ENCODE measurements around the gene DTNA. TPM values are rescaled to one million over a fixed set of nuclear protein-coding genes. Genes with fewer than 3 reads are reported as not detected.

DTNA gene
- total RNA-seq, 4 donors from 2014 or later: 22.7 to 60.5 (median 43.7) TPM

DNA sequence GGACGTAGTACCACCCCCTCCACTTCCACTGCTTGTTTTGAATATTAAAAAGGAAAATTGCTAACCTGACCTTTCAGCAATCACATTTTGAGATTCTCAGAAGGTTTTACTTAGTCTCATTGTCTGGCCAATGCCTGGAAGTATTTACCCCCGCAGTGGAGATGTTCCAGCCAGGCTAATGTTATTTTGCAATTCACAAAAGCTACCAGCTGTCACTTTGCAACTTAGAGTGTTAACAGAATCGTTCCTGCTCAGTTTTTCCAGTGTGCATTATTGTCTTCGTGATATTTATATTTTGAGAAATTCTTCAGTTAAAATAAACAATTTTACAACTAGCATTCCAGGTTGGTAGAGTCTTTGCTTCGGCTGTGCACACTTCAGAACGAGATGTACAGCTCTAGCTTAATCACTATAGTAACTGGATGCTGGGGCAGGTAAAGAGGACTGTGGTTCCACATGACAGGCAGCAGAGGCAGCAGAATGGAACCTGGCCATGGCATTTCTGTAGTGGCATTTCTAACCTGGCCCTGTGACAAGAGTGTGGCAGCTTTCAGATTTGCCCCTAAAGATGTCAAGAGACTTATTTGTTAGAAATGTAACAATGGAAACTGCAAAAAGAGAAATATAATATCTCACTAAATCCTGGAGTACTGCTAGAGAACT, 85.1 kb downstream of the DTNA start:
- DNase-seq (ENCODE audit: low spot score): no peak
- ATAC-seq (ENCODE audit: low FRiP score): no peak
- TF ChIP-seq, protein P1, sequence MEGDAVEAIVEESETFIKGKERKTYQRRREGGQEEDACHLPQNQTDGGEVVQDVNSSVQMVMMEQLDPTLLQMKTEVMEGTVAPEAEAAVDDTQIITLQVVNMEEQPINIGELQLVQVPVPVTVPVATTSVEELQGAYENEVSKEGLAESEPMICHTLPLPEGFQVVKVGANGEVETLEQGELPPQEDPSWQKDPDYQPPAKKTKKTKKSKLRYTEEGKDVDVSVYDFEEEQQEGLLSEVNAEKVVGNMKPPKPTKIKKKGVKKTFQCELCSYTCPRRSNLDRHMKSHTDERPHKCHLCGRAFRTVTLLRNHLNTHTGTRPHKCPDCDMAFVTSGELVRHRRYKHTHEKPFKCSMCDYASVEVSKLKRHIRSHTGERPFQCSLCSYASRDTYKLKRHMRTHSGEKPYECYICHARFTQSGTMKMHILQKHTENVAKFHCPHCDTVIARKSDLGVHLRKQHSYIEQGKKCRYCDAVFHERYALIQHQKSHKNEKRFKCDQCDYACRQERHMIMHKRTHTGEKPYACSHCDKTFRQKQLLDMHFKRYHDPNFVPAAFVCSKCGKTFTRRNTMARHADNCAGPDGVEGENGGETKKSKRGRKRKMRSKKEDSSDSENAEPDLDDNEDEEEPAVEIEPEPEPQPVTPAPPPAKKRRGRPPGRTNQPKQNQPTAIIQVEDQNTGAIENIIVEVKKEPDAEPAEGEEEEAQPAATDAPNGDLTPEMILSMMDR (IDR thresholded peaks at IDR 0.05): no peak

DNA sequence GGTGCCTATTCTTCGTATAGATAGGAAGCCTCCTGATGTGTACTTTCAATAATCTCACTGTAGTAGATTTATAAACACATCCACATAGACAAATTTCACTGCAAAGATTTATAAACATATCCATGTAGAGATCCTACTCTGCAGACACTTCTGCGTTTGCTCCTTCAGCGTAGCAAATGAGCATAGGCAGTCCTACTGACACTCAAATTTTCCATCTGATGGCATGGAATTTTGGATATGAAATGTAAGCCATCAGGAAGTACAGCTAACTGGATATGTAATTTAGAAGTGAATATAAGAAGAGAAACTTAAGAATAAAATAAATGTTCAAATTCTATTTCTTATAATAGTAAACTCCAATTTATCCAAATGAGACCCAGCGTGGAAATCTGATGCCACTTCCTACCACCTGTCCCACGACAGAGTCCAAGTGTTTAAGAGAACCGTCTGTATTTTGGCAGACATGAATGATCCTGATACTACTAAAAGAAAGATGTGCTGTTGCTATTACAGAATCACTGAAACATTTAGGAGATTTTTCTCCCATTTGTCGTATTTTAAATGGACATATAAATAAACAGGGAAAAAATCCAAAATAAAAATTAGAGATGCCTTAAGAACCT, 86.0 kb downstream of the DTNA start:
- no peak for ATAC-seq (ENCODE audit: low FRiP score)

DNA sequence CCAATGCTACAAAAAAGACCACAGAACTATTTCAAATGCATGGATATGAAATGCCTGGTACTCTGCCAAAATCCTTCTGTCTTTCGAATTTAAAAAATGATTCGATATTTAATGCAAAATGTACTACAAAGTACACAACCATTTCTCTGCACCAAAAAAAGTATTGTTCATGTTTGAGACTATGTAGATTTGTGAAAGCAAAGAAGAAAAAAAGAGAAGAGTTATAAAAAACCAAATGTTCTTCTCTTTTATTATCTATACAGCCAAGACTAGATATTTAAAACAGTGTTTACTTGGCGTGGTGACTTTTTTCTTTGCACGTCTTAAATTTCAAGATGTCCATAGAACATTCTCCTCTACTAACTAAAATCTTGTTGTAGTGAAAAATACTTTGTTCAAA, 89.2 kb downstream of the DTNA start:
- DNase-seq (ENCODE audit: low spot score) (no peak), ATAC-seq (ENCODE audit: low FRiP score) (no peak)
- TF ChIP-seq, protein P1 (IDR thresholded peaks at IDR 0.05): no peak

More for the DNA sequence above, 86.0 kb downstream of the DTNA start:
- DNase-seq (ENCODE audit: low spot score): no peak
- TF ChIP-seq, protein P1 (IDR thresholded peaks at IDR 0.05): no peak

DNA sequence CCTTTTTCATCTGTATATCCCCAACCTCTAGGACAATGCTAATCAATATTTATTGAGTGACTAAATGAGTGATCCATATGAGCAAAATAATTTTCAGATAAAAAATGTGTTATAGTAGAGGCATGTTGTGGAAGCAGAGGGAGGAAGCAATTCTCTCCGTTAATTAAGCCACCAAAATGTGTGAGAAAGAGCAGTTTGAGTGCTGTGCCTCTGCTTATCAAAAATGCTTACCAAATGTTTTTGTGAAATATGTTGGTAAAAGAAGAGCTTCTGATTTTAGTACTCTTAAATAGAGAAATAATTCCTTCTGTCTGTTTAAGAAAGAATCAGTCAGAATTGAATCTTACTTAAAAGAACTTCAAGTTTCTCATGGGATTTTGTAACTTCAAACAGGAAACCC, 90.3 kb downstream of the DTNA start:
- TF ChIP-seq, protein P1 (IDR thresholded peaks at IDR 0.05): no peak
- DNase-seq (ENCODE audit: low spot score) (no peak), ATAC-seq (ENCODE audit: low FRiP score) (no peak)

DNA sequence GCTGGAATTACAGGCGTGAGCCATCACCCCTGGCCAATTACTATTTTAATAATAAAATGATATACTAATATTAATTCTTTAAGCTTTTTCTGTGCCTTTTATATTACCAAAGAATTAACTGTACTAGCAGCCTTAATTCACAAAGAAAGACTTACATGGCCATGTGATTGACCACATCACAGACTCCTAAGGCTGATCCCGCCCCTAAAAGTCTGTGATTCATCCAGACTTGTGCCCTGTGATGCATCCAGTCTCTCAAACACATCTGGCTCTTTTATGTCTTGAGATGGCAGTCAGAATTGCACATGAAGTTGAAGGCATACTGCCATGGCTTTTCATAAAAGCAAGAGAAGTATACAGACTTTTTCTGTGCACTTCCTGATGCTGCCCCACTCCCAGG, 91.7 kb downstream of the DTNA start:
- DNase-seq (ENCODE audit: low spot score) (no peak), ATAC-seq (ENCODE audit: low FRiP score) (no peak)
- TF ChIP-seq, protein P1 (IDR thresholded peaks at IDR 0.05): no peak

DNA sequence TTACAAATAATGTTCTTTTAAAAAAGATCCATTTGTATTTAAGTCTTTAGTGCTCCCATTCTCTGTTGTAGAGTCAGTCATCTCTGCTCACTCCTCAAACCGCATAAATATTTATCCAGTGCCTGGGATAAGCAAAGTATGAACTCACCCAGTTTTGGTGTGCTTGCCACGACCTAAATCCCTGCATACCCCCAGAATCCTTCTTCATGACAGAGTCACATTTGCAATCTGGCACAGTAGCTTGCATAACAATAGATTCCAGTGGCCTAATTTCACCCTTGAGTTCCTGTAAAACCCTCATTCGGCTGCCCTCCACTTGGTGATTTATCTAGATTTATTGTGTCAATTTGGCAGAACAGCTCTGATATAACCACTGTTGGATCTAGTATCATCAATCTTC, 92.9 kb downstream of the DTNA start:
- TF ChIP-seq, protein P1 (IDR thresholded peaks at IDR 0.05): no peak
- DNase-seq (ENCODE audit: low spot score) (no peak), ATAC-seq (ENCODE audit: low FRiP score) (no peak)

DNA sequence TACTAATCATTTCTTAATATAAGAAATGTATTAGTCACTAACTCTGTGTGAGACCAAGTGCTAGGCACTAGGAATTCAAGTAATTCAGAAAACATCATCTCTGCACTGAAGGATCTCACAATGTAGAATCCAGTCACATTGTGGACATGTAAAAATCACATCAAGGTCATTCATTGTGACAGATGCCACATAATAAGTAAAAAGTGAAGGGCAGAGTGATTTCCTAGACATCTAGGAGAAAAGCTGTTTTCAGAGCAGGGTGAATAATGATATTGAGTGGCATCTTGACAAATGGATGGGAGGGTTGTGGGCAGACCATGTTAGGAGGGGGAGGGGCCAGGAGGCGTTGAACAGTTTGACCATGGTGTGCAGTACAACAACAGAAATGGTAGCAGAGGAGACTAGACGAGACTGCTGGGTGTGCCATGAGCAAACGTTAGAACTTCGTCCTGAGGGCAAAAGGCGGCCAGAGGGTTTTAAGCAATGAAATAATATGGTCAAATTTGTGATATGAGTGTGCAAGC, 93.8 kb downstream of the DTNA start:
- DNase-seq (ENCODE audit: low spot score) (no peak), ATAC-seq (ENCODE audit: low FRiP score) (no peak)
- TF ChIP-seq, protein P1 (IDR thresholded peaks at IDR 0.05): no peak
